HepG2 (cell line): Measurements from ENCODE around the gene OSGEPL1. TPM values are rescaled to one million over a fixed set of nuclear protein-coding genes. Genes with fewer than 3 reads are reported as not detected.

ENCODE experiments used
- ATAC-seq: fragments of 200-7000 bp; cut with Tn5 transposase; 3 replicates; pipeline ENCODE4 v1.9.1; 2020; ENCODE audit warnings: mild to moderate bottlenecking, moderate library complexity
- BruUV-seq: library from RNA; stranded (reverse); fragments of 400-500 nt; replicated peaks from 2 replicates; lab custom pipeline; 2021; lab: Mats Ljungman, UMichigan
- CTCF ChIA-PET: fragments of 300-600 bp; formaldehyde crosslinking; extraction: SDS; loops from one replicate; lab custom pipeline; 2021; ENCODE audit warnings: low total read pairs, inconsistent platforms, low intra/inter-chr PET ratio; lab: Yijun Ruan, JAX
- POLR2A ChIA-PET: fragments of 350-600 bp; sonication (Branson Sonifier 250); formaldehyde crosslinking; loops from one replicate; lab custom pipeline; 2020; ENCODE audit warnings: antibody characterized with exemption, inconsistent platforms; lab: Yijun Ruan, JAX
- DNase-seq: peaks from one replicate; pipeline ENCODE4 v3.0.0-alpha.2; 2015; ENCODE audit warnings: low spot score
- FAIRE-seq: peaks from 3 replicates; lab custom pipeline; 2011; peaks lifted over from hg19 to GRCh38; lab: Jason Lieb, UNC
- H2AFZ ChIP-seq: one replicate; pipeline ENCODE4 v1.6.1; 2011; ENCODE audit warnings: low read length, inconsistent platforms
- H3K27ac ChIP-seq: fragments of 300-600 bp; 3 replicates; pipeline ENCODE4 v1.8.0; 2011; ENCODE audit warnings: mixed run types, mild to moderate bottlenecking, mixed read lengths, low read length, inconsistent platforms; ENCODE audit not compliant: insufficient read depth; ENCODE audit errors: extremely low read length
- H3K27me3 ChIP-seq, 2 experiments: fragments of 200-600 bp in 1 of 2; 2 replicates in 1 of 2; 3 replicates in 1 of 2; pipeline versions ENCODE4 v1.6.0 to v1.8.0; 2011; ENCODE audit warnings: low read length in 2 of 2, mild to moderate bottlenecking in 2 of 2, moderate library complexity in 2 of 2, inconsistent platforms in 1 of 2; ENCODE audit not compliant: insufficient read depth in 2 of 2, control insufficient read depth in 1 of 2
- H3K36me3 ChIP-seq, 2 experiments: fragments of 200-600 bp in 1 of 2; replicated peaks in 1 of 2; 2 replicates in 1 of 2; 3 replicates in 1 of 2; pipeline versions ENCODE4 v1.5.1 to v1.8.0; 2011; ENCODE audit warnings: low read length in 2 of 2, inconsistent platforms in 1 of 2; ENCODE audit not compliant: insufficient read depth in 2 of 2, control insufficient read depth in 1 of 2
- H3K4me1 ChIP-seq: 2 replicates; pipeline ENCODE4 v1.5.1; 2012; ENCODE audit warnings: low read length, inconsistent platforms; ENCODE audit not compliant: insufficient read depth
- H3K4me2 ChIP-seq: 2 replicates; pipeline ENCODE4 v1.6.0; 2011; ENCODE audit warnings: low read depth, low read length, inconsistent platforms
- H3K4me3 ChIP-seq, 3 experiments: fragments of 200-600 bp in 1 of 3; sonication (generic), shearing (Covaris generic) in 1 of 3; replicated peaks in 1 of 3; 2 replicates each; pipeline ENCODE4 v1.5.1; 2011 to 2016; ENCODE audit warnings: low read length in 3 of 3, inconsistent platforms in 2 of 3, low read depth in 2 of 3, mild to moderate bottlenecking in 2 of 3, control low read depth in 1 of 3, mixed read lengths in 1 of 3; ENCODE audit not compliant: insufficient read depth in 1 of 3
- H3K79me2 ChIP-seq: one replicate; pipeline ENCODE4 v1.6.1; 2011; ENCODE audit warnings: low read length, inconsistent platforms; ENCODE audit not compliant: insufficient read depth
- H3K9ac ChIP-seq: 2 replicates; pipeline ENCODE4 v1.6.0; 2011; ENCODE audit warnings: mild to moderate bottlenecking, low read depth, low read length, inconsistent platforms; ENCODE audit not compliant: insufficient read depth
- H3K9me3 ChIP-seq: 2 replicates; pipeline ENCODE4 v1.5.1; 2012; ENCODE audit warnings: mild to moderate bottlenecking, low read length
- H4K20me1 ChIP-seq: 2 replicates; pipeline ENCODE4 v1.6.0; 2011; ENCODE audit warnings: inconsistent platforms, mild to moderate bottlenecking, low read length, moderate library complexity; ENCODE audit not compliant: insufficient read depth
- DNMT3B ChIP-seq: conservative IDR thresholded peaks from 2 replicates; pipeline ENCODE4 v1.6.1; 2016; ENCODE audit warnings: missing biosample characterization, control low read depth
- EED ChIP-seq: sonication (generic); formaldehyde crosslinking; IDR thresholded peaks from 2 replicates; pipeline ENCODE4 v1.5.0; 2020; ENCODE audit warnings: mild to moderate bottlenecking, missing genetic modification reagents
- KDM4B ChIP-seq: sonication (generic); formaldehyde crosslinking; IDR thresholded peaks from 2 replicates; pipeline ENCODE4 v1.4.0; 2020; ENCODE audit warnings: missing genetic modification reagents
- LCORL ChIP-seq, 2 experiments: fragments of 450-650 bp in 1 of 2; sonication (generic) in 1 of 2; formaldehyde crosslinking in 1 of 2; IDR thresholded peaks; 2 replicates each; pipeline versions ENCODE4 v1.5.0 to v1.6.1; 2017 to 2020; ENCODE audit warnings: antibody characterized with exemption in 1 of 2, missing genetic modification reagents in 1 of 2
- MXI1 ChIP-seq: IDR thresholded peaks from 3 replicates; pipeline ENCODE4 v1.6.1; 2012; ENCODE audit warnings: low read depth, low read length, inconsistent platforms, borderline replicate concordance
- NFKBIZ ChIP-seq: IDR thresholded peaks from 2 replicates; pipeline ENCODE4 v1.6.1; 2018; ENCODE audit warnings: missing genetic modification reagents, missing compliant biosample characterization
- NFYB ChIP-seq: sonication (generic); formaldehyde crosslinking; IDR thresholded peaks from 2 replicates; pipeline ENCODE4 v1.4.0; 2020; ENCODE audit warnings: missing genetic modification reagents
- ZFP36L1 ChIP-seq: sonication (generic); formaldehyde crosslinking; IDR thresholded peaks from 2 replicates; pipeline ENCODE4 v1.8.0; 2022; ENCODE audit warnings: mild to moderate bottlenecking, missing genetic modification reagents, moderate library complexity
- ZNF414 ChIP-seq: sonication (generic); formaldehyde crosslinking; IDR thresholded peaks from 2 replicates; pipeline ENCODE4 v1.5.0; 2020; ENCODE audit warnings: missing genetic modification reagents
- WGBS: methylation state at CpG from one replicate; pipeline ENCODE4 v1.1.6; 2017; ENCODE audit warnings: low lambda C conversion rate; 5-methylcytosine and 5-hydroxymethylcytosine counted together
- in situ Hi-C: cut with HindIII; loops from 2 replicates; pipeline ENCODE4 v1.10.0; 2017; ENCODE audit warnings: low pct_unique_long_range_greater_than_20kb; ENCODE audit not compliant: extremely low pct_ligation_motif_present
- intact Hi-C: fragments of 100-400 bp; cut with micrococcal nuclease; formaldehyde crosslinking; loops from one replicate; pipeline ENCODE4 v1.10.0; 2022; ENCODE audit not compliant: unreplicated experiment
- polyA plus RNA-seq, 8 experiments: library from polyadenylated mRNA; depleted of rRNA in 3 of 8; stranded (reverse) in 7 of 8; unstranded in 1 of 8; fragments of >200 nt; fragmentation: Illumina TruSeq in 4 of 8; extraction: Trizol in 4 of 8; gene quantifications; 2 replicates each; pipeline versions ENCODE4 v1.2.1 to v1.2.3, GENCODE V29; 2011 to 2016; ENCODE audit warnings: low read depth in 4 of 8, missing spikeins in 1 of 8, mixed read lengths in 1 of 8; ENCODE audit not compliant: insufficient read depth in 1 of 8
- total RNA-seq, 5 experiments: library from RNA; depleted of rRNA; stranded (reverse); fragments of >200 nt; fragmentation: Illumina TruSeq; extraction: Trizol; gene quantifications; 2 replicates each; pipeline ENCODE4 v1.2.3, GENCODE V29; 2016; ENCODE audit warnings: low read depth in 1 of 5
- TF ChIP-seq, protein P1 (sequence below): sonication (generic); formaldehyde crosslinking; IDR thresholded peaks from 2 replicates; pipeline ENCODE4 v1.4.0; 2020; ENCODE audit warnings: mild to moderate bottlenecking, missing genetic modification reagents
- TF ChIP-seq, protein P2 (sequence below): sonication (generic); formaldehyde crosslinking; IDR thresholded peaks from 2 replicates; pipeline ENCODE4 v1.8.0; 2022; ENCODE audit warnings: low read depth, missing genetic modification reagents
- TF ChIP-seq, protein P3 (sequence below), 2 experiments: fragments of 450-650 bp in 1 of 2; sonication (generic) in 1 of 2; formaldehyde crosslinking in 1 of 2; IDR thresholded peaks; 2 replicates each; pipeline versions ENCODE4 v1.6.1 to v1.8.0; 2016 to 2022; ENCODE audit warnings: antibody characterized with exemption in 1 of 2, mild to moderate bottlenecking in 1 of 2, missing genetic modification reagents in 1 of 2

Gene OSGEPL1
- total and polyA plus RNA-seq, 2 of the 13 experiments (the other 11 are each of a cell fraction or from before 2014, with no cell fraction given) = 10.2 to 10.8 TPM

- Histone ChIP-seq H4K20me1 (no peaks in the 10 kb centered on the region), H3K79me2 (peaks cover 4% of the 10 kb centered on the region), H3K36me3 (peaks cover 12 to 47% of the 10 kb centered on the region in 2 experiments), H3K27ac (no peak overlapping the region), H3K4me1 (no peaks in the 10 kb centered on the region), H2AFZ (no peak overlapping the region), H3K4me3 (no peak overlapping the region), H3K9me3 (no peaks in the 10 kb centered on the region), H3K4me2 (no peak overlapping the region), H3K9ac (no peak overlapping the region), H3K27me3 (no peaks in the 10 kb centered on the region)
- no TSS peak for BruUV-seq
- no peak for ATAC-seq
- FAIRE-seq = no peak
- ChIA-PET POLR2A (interaction anchor here (1.5 kb wide), 1 partner anchor 19 kb away, joined by 3 read pairs; the partner anchor contains the start of genes ORMDL1 and PMS1), CTCF (no interaction called here)
- no peak for DNase-seq
- in situ Hi-C loops = loop anchor here (10.0 kb wide), 1 partner anchor 261 kb away; the partner anchor contains the start of gene MSTN
- intact Hi-C loops = no loop called here
- 97% methylated on average over 3 of the region's 3 CpGs for WGBS
- TF ChIP-seq ZNF414 = no peak
- TF ChIP-seq, protein P1, sequence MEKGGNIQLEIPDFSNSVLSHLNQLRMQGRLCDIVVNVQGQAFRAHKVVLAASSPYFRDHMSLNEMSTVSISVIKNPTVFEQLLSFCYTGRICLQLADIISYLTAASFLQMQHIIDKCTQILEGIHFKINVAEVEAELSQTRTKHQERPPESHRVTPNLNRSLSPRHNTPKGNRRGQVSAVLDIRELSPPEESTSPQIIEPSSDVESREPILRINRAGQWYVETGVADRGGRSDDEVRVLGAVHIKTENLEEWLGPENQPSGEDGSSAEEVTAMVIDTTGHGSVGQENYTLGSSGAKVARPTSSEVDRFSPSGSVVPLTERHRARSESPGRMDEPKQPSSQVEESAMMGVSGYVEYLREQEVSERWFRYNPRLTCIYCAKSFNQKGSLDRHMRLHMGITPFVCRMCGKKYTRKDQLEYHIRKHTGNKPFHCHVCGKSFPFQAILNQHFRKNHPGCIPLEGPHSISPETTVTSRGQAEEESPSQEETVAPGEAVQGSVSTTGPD (CRISPR knock-in tag) = no peak
- TF ChIP-seq, protein P2, sequence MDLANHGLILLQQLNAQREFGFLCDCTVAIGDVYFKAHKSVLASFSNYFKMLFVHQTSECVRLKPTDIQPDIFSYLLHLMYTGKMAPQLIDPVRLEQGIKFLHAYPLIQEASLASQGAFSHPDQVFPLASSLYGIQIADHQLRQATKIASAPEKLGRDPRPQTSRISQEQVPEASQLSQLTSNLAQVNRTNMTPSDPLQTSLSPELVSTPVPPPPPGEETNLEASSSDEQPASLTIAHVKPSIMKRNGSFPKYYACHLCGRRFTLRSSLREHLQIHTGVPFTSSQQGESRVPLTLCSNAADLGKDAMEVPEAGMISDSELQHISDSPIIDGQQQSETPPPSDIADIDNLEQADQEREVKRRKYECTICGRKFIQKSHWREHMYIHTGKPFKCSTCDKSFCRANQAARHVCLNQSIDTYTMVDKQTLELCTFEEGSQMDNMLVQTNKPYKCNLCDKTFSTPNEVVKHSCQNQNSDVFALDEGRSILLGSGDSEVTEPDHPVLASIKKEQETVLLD (CRISPR knock-in tag) = no peak
- TF ChIP-seq EED = no peak
- no peak for TF ChIP-seq MXI1
- no peak for TF ChIP-seq KDM4B (CRISPR knock-in tag)
- TF ChIP-seq ZFP36L1 (CRISPR knock-in tag) = no peak
- no peak for TF ChIP-seq LCORL (IDR thresholded peaks at IDR 0.05)
- no peak for TF ChIP-seq LCORL (CRISPR knock-in tag; IDR thresholded peaks at IDR 0.05)
- no peak for TF ChIP-seq DNMT3B (CRISPR knock-in tag)
- TF ChIP-seq NFKBIZ = no peak
- TF ChIP-seq NFYB (CRISPR knock-in tag) = no peak
- TF ChIP-seq, protein P3, sequence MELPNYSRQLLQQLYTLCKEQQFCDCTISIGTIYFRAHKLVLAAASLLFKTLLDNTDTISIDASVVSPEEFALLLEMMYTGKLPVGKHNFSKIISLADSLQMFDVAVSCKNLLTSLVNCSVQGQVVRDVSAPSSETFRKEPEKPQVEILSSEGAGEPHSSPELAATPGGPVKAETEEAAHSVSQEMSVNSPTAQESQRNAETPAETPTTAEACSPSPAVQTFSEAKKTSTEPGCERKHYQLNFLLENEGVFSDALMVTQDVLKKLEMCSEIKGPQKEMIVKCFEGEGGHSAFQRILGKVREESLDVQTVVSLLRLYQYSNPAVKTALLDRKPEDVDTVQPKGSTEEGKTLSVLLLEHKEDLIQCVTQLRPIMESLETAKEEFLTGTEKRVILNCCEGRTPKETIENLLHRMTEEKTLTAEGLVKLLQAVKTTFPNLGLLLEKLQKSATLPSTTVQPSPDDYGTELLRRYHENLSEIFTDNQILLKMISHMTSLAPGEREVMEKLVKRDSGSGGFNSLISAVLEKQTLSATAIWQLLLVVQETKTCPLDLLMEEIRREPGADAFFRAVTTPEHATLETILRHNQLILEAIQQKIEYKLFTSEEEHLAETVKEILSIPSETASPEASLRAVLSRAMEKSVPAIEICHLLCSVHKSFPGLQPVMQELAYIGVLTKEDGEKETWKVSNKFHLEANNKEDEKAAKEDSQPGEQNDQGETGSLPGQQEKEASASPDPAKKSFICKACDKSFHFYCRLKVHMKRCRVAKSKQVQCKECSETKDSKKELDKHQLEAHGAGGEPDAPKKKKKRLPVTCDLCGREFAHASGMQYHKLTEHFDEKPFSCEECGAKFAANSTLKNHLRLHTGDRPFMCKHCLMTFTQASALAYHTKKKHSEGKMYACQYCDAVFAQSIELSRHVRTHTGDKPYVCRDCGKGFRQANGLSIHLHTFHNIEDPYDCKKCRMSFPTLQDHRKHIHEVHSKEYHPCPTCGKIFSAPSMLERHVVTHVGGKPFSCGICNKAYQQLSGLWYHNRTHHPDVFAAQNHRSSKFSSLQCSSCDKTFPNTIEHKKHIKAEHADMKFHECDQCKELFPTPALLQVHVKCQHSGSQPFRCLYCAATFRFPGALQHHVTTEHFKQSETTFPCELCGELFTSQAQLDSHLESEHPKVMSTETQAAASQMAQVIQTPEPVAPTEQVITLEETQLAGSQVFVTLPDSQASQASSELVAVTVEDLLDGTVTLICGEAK (IDR thresholded peaks at IDR 0.05) = no peak
- TF ChIP-seq, protein P3 (CRISPR knock-in tag; IDR thresholded peaks at IDR 0.05) = no peak
These were observed 40.8 kb upstream of the OSGEPL1 start for GRCh38 chr2:189803431-189803830.
